HEK293 (cell line): ENCODE measurements around the gene NLGN4Y.

ENCODE experiments used
- CTCF ChIP-seq: fragments of 450-650 bp; formaldehyde crosslinking; IDR thresholded peaks from 2 replicates; pipeline ENCODE4 v1.5.1; 2016; ENCODE audit warnings: missing biosample characterization, missing genetic modification characterization
- RBAK ChIP-seq: fragments of 450-650 bp; formaldehyde crosslinking; IDR thresholded peaks from 2 replicates; pipeline ENCODE4 v1.5.1; 2016; ENCODE audit warnings: missing biosample characterization, missing genetic modification characterization
- ZBTB11 ChIP-seq: fragments of 450-650 bp; formaldehyde crosslinking; conservative IDR thresholded peaks from 2 replicates; pipeline ENCODE4 v1.5.1; 2016; ENCODE audit warnings: low read depth, missing biosample characterization, missing genetic modification characterization
- ZBTB17 ChIP-seq: fragments of 450-650 bp; formaldehyde crosslinking; IDR thresholded peaks from 2 replicates; pipeline ENCODE4 v1.5.1; 2016; ENCODE audit warnings: missing biosample characterization, missing genetic modification characterization
- ZNF596 ChIP-seq: fragments of 450-650 bp; IDR thresholded peaks from 2 replicates; pipeline ENCODE4 v1.5.0; 2018; ENCODE audit warnings: missing biosample characterization, mild to moderate bottlenecking, missing genetic modification characterization, moderate library complexity
- ZNF677 ChIP-seq: fragments of 450-650 bp; IDR thresholded peaks from 2 replicates; pipeline ENCODE4 v1.5.0; 2018; ENCODE audit warnings: missing biosample characterization, mild to moderate bottlenecking, missing genetic modification characterization, moderate library complexity
- ZNF785 ChIP-seq: fragments of 450-650 bp; formaldehyde crosslinking; IDR thresholded peaks from 2 replicates; pipeline ENCODE4 v1.5.1; 2016; ENCODE audit warnings: missing biosample characterization, missing genetic modification characterization
- ZSCAN30 ChIP-seq: fragments of 450-650 bp; IDR thresholded peaks from 2 replicates; pipeline ENCODE4 v1.5.1; 2018; ENCODE audit warnings: missing biosample characterization, mild to moderate bottlenecking, missing genetic modification characterization, moderate library complexity

GRCh38 chrY:14633718-14634117, 109.4 kb downstream of the NLGN4Y start:
- TF ChIP-seq ZNF677 (tag by site-specific recombination): no peak
- no peak for TF ChIP-seq CTCF (tag by site-specific recombination)
- TF ChIP-seq ZBTB11 (tag by site-specific recombination): no peak
- TF ChIP-seq ZSCAN30 (tag by site-specific recombination): no peak
- TF ChIP-seq ZBTB17: no peak
- TF ChIP-seq RBAK (tag by site-specific recombination): no peak
- TF ChIP-seq ZNF596 (tag by site-specific recombination): no peak
- TF ChIP-seq ZNF785 (tag by site-specific recombination): no peak
